Astrocyte of the cerebellum (primary cell): ENCODE measurements around the gene STAT4.

Experiments
- DNase-seq: peaks from one replicate; pipeline ENCODE4 v3.0.0-alpha.2; 2011; ENCODE audit warnings: low read depth
- H3K4me3 ChIP-seq: 2 replicates; pipeline ENCODE4 v1.5.1; 2011; ENCODE audit warnings: mild to moderate bottlenecking, low read depth, low read length, moderate library complexity
- in situ Hi-C: cut with HindIII; loops from 2 replicates; pipeline ENCODE4 v1.10.0; 2017; ENCODE audit warnings: low sequenced_read_pairs
- TF ChIP-seq, protein P1 (sequence below): IDR thresholded peaks from 2 replicates; pipeline ENCODE4 v1.5.1; 2012; ENCODE audit warnings: low read length, low read depth, moderate library complexity, mild to moderate bottlenecking; ENCODE audit errors: missing control alignments

The STAT4 gene

DNA sequence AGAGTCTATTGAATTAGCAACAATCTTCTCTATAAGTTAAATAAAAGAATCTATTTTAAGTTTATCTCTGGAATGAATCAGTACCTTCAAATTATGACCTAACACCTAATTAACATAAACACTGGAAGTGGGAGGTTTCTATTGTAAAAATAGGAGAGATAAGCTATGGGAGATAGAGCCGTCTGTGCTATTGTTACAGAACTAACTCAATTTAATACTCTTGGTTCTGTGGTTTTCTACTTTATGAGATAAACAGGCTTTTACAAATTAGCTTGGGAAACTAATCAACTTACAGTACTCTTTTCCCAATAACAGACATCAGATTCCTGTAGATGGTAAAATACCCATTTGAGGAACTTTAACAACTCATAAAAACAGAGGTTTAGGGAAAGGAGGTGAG is 111.2 kb downstream of the STAT4 start:
- in situ Hi-C loops: loop anchor here (25.0 kb wide), 2 partner anchors 252 to 473 kb away; no protein-coding TSS in a partner anchor

DNA sequence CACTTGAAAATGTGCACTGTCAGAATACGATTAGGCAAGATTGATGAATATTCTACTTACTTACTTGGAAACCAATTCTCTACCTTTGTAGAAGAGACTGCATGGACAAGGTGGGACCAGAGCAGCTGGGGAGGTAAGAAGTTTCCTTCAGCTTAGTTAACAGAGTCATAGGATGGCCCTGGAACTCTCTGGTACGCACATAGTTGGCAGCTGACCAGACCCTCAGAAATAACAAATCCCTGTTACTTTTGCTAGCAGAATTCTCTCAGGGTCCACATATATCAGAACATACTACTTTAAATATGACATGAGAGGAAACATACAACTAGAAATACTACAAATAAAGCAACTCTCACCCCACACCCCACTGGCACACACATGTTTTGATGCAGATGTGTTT is 112.1 kb downstream of the STAT4 start:
- H3K4me3 ChIP-seq: no peak overlapping the region
- TF ChIP-seq, protein P1, sequence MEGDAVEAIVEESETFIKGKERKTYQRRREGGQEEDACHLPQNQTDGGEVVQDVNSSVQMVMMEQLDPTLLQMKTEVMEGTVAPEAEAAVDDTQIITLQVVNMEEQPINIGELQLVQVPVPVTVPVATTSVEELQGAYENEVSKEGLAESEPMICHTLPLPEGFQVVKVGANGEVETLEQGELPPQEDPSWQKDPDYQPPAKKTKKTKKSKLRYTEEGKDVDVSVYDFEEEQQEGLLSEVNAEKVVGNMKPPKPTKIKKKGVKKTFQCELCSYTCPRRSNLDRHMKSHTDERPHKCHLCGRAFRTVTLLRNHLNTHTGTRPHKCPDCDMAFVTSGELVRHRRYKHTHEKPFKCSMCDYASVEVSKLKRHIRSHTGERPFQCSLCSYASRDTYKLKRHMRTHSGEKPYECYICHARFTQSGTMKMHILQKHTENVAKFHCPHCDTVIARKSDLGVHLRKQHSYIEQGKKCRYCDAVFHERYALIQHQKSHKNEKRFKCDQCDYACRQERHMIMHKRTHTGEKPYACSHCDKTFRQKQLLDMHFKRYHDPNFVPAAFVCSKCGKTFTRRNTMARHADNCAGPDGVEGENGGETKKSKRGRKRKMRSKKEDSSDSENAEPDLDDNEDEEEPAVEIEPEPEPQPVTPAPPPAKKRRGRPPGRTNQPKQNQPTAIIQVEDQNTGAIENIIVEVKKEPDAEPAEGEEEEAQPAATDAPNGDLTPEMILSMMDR: no peak
- in situ Hi-C loops: loop anchor here (25.0 kb wide), 2 partner anchors 251 to 474 kb away; no protein-coding TSS in a partner anchor
- DNase-seq: no peak

More for the DNA sequence above, 111.2 kb downstream of the STAT4 start:
- DNase-seq: no peak
- H3K4me3 ChIP-seq: no peak overlapping the region
- TF ChIP-seq, protein P1: no peak

DNA sequence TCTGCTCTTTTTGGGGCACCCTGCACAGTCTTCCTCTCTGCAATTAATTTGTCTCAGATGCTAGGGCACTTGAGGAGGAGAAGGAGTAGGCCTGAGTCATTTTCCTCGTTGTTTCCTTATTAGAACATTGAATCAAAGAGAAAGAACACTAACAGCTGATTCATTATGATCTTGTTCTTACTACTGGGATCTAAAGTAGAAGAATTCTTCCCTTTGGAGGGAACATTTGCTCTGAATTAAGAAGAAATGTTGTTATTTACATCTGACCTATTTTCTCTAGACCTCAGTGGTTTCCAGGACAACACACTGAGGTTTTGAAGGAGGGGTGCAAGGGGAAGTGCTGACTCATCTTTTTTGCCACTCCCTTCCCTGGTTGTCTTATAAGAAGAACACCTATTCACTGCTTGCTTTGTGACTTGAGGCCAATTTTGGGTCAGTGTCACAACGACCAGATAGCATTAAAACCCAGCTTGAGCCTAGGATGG is 112.5 kb downstream of the STAT4 start:
- H3K4me3 ChIP-seq: no peak overlapping the region
- in situ Hi-C loops: loop anchor here (25.0 kb wide), 2 partner anchors 251 to 474 kb away; no protein-coding TSS in a partner anchor
- TF ChIP-seq, protein P1: no peak
- DNase-seq: no peak

DNA sequence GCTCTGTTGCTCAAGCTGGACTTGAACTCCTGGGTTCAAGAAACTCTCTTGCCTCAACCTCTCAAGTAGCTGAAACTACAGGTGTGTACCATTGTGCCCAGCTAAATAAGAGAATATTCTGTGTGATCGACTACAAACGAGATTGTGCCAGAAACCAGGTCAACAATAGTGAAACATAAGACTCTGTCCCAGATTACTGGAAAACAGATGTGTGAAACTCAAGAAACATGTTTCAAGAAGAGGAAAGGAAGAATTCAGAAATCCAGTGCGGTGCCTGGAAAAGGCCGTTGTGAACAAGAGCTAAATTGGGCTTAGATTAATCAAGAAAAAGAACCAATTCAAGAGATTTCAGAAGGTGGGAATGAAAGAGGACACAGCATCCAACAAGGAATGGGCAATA is 113.4 kb downstream of the STAT4 start:
- TF ChIP-seq, protein P1: no peak
- no peak overlapping the region for H3K4me3 ChIP-seq
- DNase-seq: no peak
- in situ Hi-C loops: loop anchor here (25.0 kb wide), 2 partner anchors 250 to 475 kb away; no protein-coding TSS in a partner anchor

DNA sequence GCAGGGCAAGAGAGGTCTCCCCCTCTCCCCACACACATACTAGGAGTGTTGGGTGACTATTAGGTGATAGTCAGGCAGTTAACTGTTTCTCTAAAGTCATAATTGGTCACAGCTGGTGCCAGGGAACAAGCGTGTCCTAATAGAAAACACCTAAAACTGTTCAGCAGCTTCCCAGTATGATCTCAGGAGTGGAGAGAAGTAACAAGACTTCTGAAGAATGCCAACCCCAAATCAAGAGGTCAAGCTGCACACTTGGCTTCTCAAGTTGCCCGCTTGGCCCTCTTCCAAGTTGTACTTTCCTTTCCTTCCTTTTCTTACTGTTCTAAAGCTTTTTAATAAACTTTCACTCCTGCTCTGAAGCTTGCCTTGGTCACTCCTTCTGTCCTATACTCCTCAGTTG is 114.4 kb downstream of the STAT4 start:
- TF ChIP-seq, protein P1: no peak
- H3K4me3 ChIP-seq: no peak overlapping the region
- in situ Hi-C loops: loop anchor here (25.0 kb wide), 2 partner anchors 249 to 476 kb away; no protein-coding TSS in a partner anchor
- DNase-seq: no peak

DNA sequence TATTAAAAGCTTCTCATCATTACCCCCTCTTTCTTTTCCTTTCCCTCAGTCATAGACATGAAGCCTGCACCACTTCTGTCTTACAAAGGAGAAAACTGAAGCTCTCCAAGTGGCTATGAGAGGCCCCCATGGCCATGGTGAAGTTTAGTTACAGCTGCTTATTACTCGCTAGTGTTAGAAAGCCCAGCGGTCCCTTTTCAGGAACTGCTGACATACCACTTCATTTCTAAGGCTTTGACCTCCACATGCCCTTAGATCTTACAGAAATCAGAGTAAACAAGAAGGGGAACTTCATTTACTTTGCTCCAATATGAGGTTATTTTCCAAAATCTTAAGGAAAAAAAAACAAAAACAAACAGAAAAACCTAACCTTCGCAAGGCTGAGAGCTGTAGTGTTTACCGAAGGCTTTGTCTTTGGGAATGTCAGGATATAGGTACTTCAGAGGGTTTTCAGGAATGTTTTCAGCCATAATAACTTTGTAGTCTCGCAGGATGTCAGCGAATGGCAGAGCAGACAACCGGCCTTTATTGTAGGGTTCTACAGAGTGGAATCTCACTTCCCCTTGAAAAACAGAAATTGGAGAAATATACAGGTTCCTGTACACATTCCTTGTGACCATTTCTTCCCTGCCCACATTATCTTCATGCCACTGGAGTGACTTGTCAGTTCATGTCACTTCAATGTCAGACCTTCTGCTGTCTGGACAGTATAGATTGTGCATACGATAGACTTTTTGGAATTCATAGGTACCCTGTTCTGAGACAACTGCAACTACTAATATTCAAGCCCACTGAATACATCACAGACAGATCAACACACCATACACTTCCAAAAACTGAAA is 118.0 kb downstream of the STAT4 start:
- H3K4me3 ChIP-seq: no peak overlapping the region
- TF ChIP-seq, protein P1: no peak
- in situ Hi-C loops: loop anchor here (25.0 kb wide), 2 partner anchors 246 to 479 kb away; no protein-coding TSS in a partner anchor
- no peak for DNase-seq
